AG10803 (cell line): ENCODE data around the gene AGBL1.

Experiments used
- DNase-seq: peaks from one replicate; pipeline ENCODE4 v3.0.0; 2010; ENCODE audit warnings: low read depth
- H3K4me3 ChIP-seq: 2 replicates; pipeline ENCODE4 v1.5.1; 2011; ENCODE audit warnings: mild to moderate bottlenecking, low read length, control low read depth
- TF ChIP-seq, protein P1 (sequence below): conservative IDR thresholded peaks from 2 replicates; pipeline ENCODE4 v1.5.1; 2011; ENCODE audit warnings: mild to moderate bottlenecking, low read length, control low read depth, inconsistent platforms

The AGBL1 gene

GRCh38 chr15:86541540-86541939 lies 461.9 kb downstream of the AGBL1 start:
- TF ChIP-seq, protein P1, sequence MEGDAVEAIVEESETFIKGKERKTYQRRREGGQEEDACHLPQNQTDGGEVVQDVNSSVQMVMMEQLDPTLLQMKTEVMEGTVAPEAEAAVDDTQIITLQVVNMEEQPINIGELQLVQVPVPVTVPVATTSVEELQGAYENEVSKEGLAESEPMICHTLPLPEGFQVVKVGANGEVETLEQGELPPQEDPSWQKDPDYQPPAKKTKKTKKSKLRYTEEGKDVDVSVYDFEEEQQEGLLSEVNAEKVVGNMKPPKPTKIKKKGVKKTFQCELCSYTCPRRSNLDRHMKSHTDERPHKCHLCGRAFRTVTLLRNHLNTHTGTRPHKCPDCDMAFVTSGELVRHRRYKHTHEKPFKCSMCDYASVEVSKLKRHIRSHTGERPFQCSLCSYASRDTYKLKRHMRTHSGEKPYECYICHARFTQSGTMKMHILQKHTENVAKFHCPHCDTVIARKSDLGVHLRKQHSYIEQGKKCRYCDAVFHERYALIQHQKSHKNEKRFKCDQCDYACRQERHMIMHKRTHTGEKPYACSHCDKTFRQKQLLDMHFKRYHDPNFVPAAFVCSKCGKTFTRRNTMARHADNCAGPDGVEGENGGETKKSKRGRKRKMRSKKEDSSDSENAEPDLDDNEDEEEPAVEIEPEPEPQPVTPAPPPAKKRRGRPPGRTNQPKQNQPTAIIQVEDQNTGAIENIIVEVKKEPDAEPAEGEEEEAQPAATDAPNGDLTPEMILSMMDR: no peak
- no peak for DNase-seq

GRCh38 chr15:86550075-86550474 lies 470.4 kb downstream of the AGBL1 start:
- H3K4me3 ChIP-seq: no peak overlapping the region
- no peak for DNase-seq
- TF ChIP-seq, protein P1: no peak

More at GRCh38 chr15:86541540-86541939, 461.9 kb downstream of the AGBL1 start:
- no peak overlapping the region for H3K4me3 ChIP-seq

DNA sequence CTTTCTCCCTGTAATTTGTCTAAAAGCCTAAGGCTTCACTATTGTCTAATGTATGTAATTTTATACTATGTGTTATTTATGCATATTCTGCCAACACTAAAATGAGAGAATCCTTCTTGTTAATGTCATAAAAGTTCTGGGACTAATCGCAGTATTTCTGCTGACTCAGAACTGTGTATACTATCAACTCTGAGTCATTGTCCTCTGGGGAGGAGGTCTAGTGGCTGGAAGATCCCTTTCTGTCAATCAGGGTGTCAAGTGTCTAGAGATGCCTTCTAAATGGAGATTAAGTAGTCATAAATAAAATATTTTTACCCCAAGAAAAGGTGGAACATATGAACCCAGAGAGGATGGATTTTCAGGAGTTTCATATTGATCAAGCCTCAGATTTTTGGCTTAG lies 473.4 kb downstream of the AGBL1 start:
- DNase-seq: no peak
- no peak overlapping the region for H3K4me3 ChIP-seq
- TF ChIP-seq, protein P1: no peak

- TF ChIP-seq, protein P1: no peak
- no peak overlapping the region for H3K4me3 ChIP-seq
- no peak for DNase-seq
Observed at GRCh38 chr15:86555098-86555497, 475.4 kb downstream of the AGBL1 start.

DNA sequence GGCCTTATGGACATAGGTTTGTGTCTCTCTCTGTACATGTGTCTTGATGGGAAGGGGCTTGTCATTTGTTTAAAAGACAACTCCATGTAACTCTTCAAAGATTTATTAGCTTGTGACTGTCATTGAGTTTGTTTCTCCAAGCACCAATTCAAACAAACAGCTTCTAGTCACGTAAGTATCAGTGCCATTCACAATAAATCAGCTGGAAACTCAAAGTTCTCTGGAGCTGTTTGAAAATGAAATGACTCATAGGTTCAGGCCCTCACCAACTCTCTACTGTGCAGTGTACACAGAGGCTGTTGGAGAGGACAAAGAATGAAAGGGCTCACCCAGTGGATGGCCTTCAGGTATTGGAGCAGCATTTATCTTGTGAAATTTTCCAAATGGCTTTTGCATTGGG lies 476.3 kb downstream of the AGBL1 start:
- DNase-seq: no peak
- TF ChIP-seq, protein P1: no peak
- no peak overlapping the region for H3K4me3 ChIP-seq

DNA sequence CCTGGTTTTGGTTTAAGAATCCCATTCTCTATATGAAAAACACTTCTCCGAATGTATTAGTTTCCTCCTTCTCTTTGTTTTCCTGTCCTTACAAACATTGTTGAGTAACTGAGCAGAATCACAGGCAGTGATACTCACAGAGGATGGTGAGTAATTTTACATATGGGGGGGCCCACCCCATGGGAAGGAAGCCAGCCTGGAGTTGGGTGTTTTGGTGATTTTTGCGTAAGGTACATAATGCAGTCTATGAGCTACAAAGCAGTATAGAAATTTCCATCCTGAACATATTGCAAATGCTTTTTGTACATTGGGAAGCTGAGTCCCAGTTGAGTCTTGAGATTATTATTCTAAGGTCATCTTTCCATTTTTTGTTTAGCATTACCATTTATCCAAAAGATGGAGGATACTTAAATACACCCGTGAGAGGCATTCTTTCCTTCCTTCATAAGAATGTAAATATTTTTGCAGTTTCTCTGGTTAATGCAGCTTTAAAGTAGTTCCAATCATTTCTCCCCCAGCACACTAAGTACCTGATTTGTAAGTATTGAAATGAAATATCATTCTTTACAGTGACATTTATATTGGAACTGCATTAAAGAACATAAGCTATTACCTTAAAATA lies 476.8 kb downstream of the AGBL1 start:
- TF ChIP-seq, protein P1: no peak
- no peak overlapping the region for H3K4me3 ChIP-seq
- DNase-seq: no peak

DNA sequence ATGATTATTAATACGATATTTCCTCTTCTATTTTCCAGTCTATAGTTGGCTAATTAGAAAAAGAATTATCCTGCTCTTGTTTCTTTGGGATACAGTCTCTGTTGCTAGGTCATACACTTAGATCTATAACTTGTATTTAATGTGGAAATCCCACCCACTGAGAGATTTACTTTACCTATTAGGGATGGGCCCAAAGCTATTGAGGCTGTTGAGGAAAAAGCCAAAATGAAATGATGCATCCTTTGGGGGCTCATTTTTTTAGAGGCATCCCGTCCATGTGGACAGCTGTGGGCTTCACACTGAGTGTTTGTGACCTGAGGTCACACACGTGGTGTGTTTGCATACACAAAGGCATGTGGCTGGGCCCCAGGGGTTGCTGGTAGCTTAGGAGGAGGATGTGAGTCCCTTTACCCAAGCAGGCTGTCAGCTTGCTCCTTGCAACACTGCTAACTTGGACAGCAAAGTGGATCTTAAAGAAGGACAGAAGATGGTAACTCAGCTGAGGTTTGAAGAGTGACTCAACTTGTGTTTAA lies 477.4 kb downstream of the AGBL1 start:
- TF ChIP-seq, protein P1: no peak
- no peak for DNase-seq
- no peak overlapping the region for H3K4me3 ChIP-seq
